DOHH2 (cell line): ENCODE data around the gene FMO1.

ENCODE experiments used
- H3F3A ChIP-seq: fragments of 200-600 bp; sonication (generic), shearing (Covaris generic); 2 replicates; pipeline ENCODE4 v1.6.0; 2016; ENCODE audit warnings: antibody characterized with exemption, mild to moderate bottlenecking; ENCODE audit not compliant: control insufficient read depth, insufficient read depth
- H3K27ac ChIP-seq: fragments of 200-600 bp; sonication (generic); 2 replicates; pipeline ENCODE4 v1.5.1; 2014; ENCODE audit warnings: low read depth, mild to moderate bottlenecking, low read length, moderate library complexity
- H3K27me3 ChIP-seq: fragments of 200-600 bp; sonication (generic); 2 replicates; pipeline ENCODE4 v1.6.1; 2014; ENCODE audit warnings: mild to moderate bottlenecking, low read length, mixed read lengths; ENCODE audit not compliant: control insufficient read depth
- H3K36me3 ChIP-seq: fragments of 200-600 bp; sonication (generic); 2 replicates; pipeline ENCODE4 v1.6.1; 2014; ENCODE audit warnings: mild to moderate bottlenecking, low read length, moderate library complexity, mixed read lengths; ENCODE audit not compliant: control insufficient read depth
- H3K4me1 ChIP-seq: fragments of 200-600 bp; sonication (generic); 2 replicates; pipeline ENCODE4 v1.6.1; 2014; ENCODE audit warnings: mild to moderate bottlenecking, low read length, mixed read lengths; ENCODE audit not compliant: control insufficient read depth
- H3K4me2 ChIP-seq: fragments of 200-600 bp; sonication (generic); 2 replicates; pipeline ENCODE4 v1.6.0; 2014; ENCODE audit warnings: mild to moderate bottlenecking, low read length, moderate library complexity
- H3K4me3 ChIP-seq: fragments of 200-600 bp; sonication (generic); 2 replicates; pipeline ENCODE4 v1.5.1; 2014; ENCODE audit warnings: mild to moderate bottlenecking, low read length, mixed read lengths
- H3K79me2 ChIP-seq: fragments of 200-600 bp; sonication (generic); 2 replicates; pipeline ENCODE4 v1.6.1; 2014; ENCODE audit warnings: mild to moderate bottlenecking, low read length, mixed read lengths; ENCODE audit not compliant: control insufficient read depth
- H3K9me2 ChIP-seq: fragments of 200-600 bp; sonication (generic); replicated peaks from 2 replicates; pipeline ENCODE4 v1.6.1; 2014; ENCODE audit warnings: mild to moderate bottlenecking, low read length, mixed read lengths; ENCODE audit not compliant: control insufficient read depth
- H3K9me3 ChIP-seq: fragments of 200-600 bp; sonication (generic); 2 replicates; pipeline ENCODE4 v1.6.1; 2014; ENCODE audit warnings: antibody characterized with exemption, low read length, mixed read lengths; ENCODE audit not compliant: control insufficient read depth, insufficient read depth
- H4K20me1 ChIP-seq: fragments of 200-600 bp; sonication (generic); 2 replicates; pipeline ENCODE4 v1.6.0; 2014; ENCODE audit warnings: low read depth, mild to moderate bottlenecking, antibody characterized with exemption, low read length, moderate library complexity; ENCODE audit not compliant: control insufficient read depth, insufficient read depth
- EZH2phosphoT487 ChIP-seq: fragments of 200-600 bp; sonication (generic); IDR thresholded peaks from 2 replicates; pipeline ENCODE4 v1.6.1; 2017; ENCODE audit warnings: borderline replicate concordance, mild to moderate bottlenecking, antibody characterized with exemption, low read length, moderate library complexity, mixed read lengths
- TF ChIP-seq, protein P1 (sequence below): fragments of 200-600 bp; sonication (generic); IDR thresholded peaks from one replicate; pipeline ENCODE4 v1.5.1; 2014; ENCODE audit warnings: antibody characterized with exemption, mild to moderate bottlenecking, low read depth, low read length; ENCODE audit not compliant: poor library complexity, severe bottlenecking

The FMO1 gene

GRCh38 chr1:171212607-171213351 is 35.5 kb upstream of the FMO1 start:
- Histone ChIP-seq H3K36me3 (no peaks in the 10 kb centered on the region), H3K4me2 (no peak overlapping the region), H3K4me1 (peaks cover 4% of the 10 kb centered on the region; the same call in 1 of the 2 replicates), H3K9me3 (no peaks in the 10 kb centered on the region), H3K27ac (no peak overlapping the region), H3K27me3 (no peaks in the 10 kb centered on the region), H3F3A (no peaks in the 10 kb centered on the region), H3K4me3 (no peak overlapping the region), H4K20me1 (no peaks in the 10 kb centered on the region), H3K9me2 (no peaks in the 10 kb centered on the region), H3K79me2 (no peaks in the 10 kb centered on the region)
- TF ChIP-seq, protein P1, sequence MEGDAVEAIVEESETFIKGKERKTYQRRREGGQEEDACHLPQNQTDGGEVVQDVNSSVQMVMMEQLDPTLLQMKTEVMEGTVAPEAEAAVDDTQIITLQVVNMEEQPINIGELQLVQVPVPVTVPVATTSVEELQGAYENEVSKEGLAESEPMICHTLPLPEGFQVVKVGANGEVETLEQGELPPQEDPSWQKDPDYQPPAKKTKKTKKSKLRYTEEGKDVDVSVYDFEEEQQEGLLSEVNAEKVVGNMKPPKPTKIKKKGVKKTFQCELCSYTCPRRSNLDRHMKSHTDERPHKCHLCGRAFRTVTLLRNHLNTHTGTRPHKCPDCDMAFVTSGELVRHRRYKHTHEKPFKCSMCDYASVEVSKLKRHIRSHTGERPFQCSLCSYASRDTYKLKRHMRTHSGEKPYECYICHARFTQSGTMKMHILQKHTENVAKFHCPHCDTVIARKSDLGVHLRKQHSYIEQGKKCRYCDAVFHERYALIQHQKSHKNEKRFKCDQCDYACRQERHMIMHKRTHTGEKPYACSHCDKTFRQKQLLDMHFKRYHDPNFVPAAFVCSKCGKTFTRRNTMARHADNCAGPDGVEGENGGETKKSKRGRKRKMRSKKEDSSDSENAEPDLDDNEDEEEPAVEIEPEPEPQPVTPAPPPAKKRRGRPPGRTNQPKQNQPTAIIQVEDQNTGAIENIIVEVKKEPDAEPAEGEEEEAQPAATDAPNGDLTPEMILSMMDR: no peak
- TF ChIP-seq EZH2phosphoT487: no peak

DNA sequence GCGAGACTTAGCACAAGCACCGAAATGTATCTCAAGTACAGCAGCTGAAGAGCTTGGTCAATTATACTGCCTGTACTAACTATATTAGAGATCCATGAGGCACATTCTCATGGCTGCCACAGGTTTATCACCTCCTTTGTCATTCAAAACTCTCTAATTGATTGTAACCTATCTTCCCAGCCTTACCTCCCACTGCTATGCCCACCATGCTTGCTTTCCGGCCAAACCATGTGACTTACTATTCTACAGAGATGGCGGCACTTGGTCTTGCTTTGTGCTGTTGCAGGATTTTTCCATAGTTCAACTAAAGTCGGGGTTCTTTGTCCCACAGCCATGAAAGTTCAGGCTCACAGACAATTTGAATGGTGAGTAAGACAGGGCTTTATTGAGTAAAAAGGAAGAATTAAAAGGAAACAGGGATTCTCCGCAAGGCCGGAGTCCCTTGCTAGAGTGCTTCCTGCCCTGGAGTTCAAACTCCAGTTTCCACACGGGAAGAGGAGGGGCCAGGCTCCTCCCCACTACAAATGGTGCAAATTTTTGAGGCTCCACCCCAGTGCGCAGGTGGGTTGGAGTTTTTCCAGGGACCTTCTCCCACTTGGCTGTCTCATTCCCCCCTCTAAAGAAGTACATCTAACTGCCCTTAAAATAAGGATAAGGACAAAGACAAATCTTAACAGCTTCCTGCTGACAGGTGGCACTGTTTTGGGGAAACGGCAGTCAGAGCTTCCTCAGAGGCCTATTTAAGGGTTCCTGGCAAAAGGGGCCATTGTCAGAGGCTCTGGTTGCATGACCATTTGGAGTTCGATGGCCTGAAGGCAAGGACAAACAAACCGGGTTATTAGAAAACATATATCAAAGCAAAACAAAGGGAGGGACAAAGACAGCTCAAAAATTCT is 34.5 kb upstream of the FMO1 start:
- no peak overlapping the region for H3K27ac ChIP-seq
- H3F3A ChIP-seq: no peaks in the 10 kb centered on the region
- H4K20me1 ChIP-seq: no peaks in the 10 kb centered on the region
- no peaks in the 10 kb centered on the region for H3K9me2 ChIP-seq
- peaks cover 4% of the 10 kb centered on the region; the same call in 1 of the 2 replicates for H3K4me1 ChIP-seq
- no peak for TF ChIP-seq EZH2phosphoT487
- TF ChIP-seq, protein P1: no peak
- H3K9me3 ChIP-seq: no peaks in the 10 kb centered on the region
- no peaks in the 10 kb centered on the region for H3K36me3 ChIP-seq
- no peaks in the 10 kb centered on the region for H3K27me3 ChIP-seq
- H3K4me2 ChIP-seq: no peak overlapping the region
- H3K4me3 ChIP-seq: no peak overlapping the region
- H3K79me2 ChIP-seq: no peaks in the 10 kb centered on the region

GRCh38 chr1:171217658-171218443 is 30.4 kb upstream of the FMO1 start:
- Histone ChIP-seq H3K27me3 (no peaks in the 10 kb centered on the region), H3F3A (no peaks in the 10 kb centered on the region), H3K4me2 (no peak overlapping the region), H3K36me3 (no peaks in the 10 kb centered on the region), H4K20me1 (no peaks in the 10 kb centered on the region), H3K4me3 (no peak overlapping the region), H3K27ac (no peak overlapping the region), H3K9me2 (no peaks in the 10 kb centered on the region), H3K79me2 (no peaks in the 10 kb centered on the region), H3K4me1 (peaks cover under 1% of the 10 kb centered on the region; the same call in 1 of the 2 replicates), H3K9me3 (no peaks in the 10 kb centered on the region)
- no peak for TF ChIP-seq EZH2phosphoT487
- TF ChIP-seq, protein P1: no peak
